Transverse colon (tissue), 4 donors: ENCODE measurements around the gene MORN3. TPM values are rescaled to one million over a fixed set of nuclear protein-coding genes. Genes with fewer than 3 reads are reported as not detected.
"Not testable (repeated sequence)": the region's sequence is repeated elsewhere in the genome, so short reads cannot be mapped to it uniquely, and the experiment has no call there.

Source experiments
- DNase-seq: peaks from one replicate; pipeline ENCODE4 v3.0.0-alpha.2; 2019
- H3K27ac ChIP-seq, 4 donors: fragments of 200-600 bp; sonication (generic); 2 replicates each; pipeline ENCODE4 v1.5.1; 2016 to 2018; ENCODE audit warnings: inconsistent platforms in 4 of 4
- H3K27me3 ChIP-seq: fragments of 200-600 bp; sonication (generic); 2 replicates; pipeline ENCODE4 v1.5.1; 2017; ENCODE audit warnings: inconsistent platforms
- H3K36me3 ChIP-seq, 4 donors: fragments of 200-600 bp; sonication (generic); 2 replicates each; pipeline ENCODE4 v1.5.1; 2017 to 2019; ENCODE audit warnings: inconsistent platforms in 4 of 4
- H3K4me1 ChIP-seq, 4 donors: fragments of 200-600 bp; sonication (generic); 2 replicates each; pipeline ENCODE4 v1.5.1; 2017 to 2020; ENCODE audit warnings: inconsistent platforms in 4 of 4
- H3K4me3 ChIP-seq, 4 donors: fragments of 200-600 bp; sonication (generic); 1 replicate in 1 of 4; 2 replicates in 3 of 4; pipeline versions ENCODE4 v1.5.1 to v1.6.1; 2017 to 2019; ENCODE audit warnings: inconsistent platforms in 4 of 4
- H3K9me3 ChIP-seq, 2 donors: fragments of 200-600 bp; sonication (generic); 2 replicates each; pipeline ENCODE4 v1.5.1; 2017 to 2019; ENCODE audit warnings: inconsistent platforms in 2 of 2
- EP300 ChIP-seq: sonication (generic); formaldehyde crosslinking; IDR thresholded peaks from one replicate; pipeline ENCODE4 v1.6.1; 2017; ENCODE audit warnings: antibody characterized with exemption, low read depth
- POLR2A ChIP-seq: fragments of 450-650 bp; IDR thresholded peaks from one replicate; pipeline ENCODE4 v1.6.1; 2016; ENCODE audit warnings: antibody characterized with exemption, mild to moderate bottlenecking, moderate library complexity
- POLR2AphosphoS5 ChIP-seq, 3 donors: sonication (generic); formaldehyde crosslinking; IDR thresholded peaks; one replicate each; pipeline ENCODE4 v1.6.1; 2016; ENCODE audit warnings: antibody characterized with exemption in 3 of 3
- WGBS, 2 donors: methylation state at CpG; one replicate each; pipeline ENCODE4 v1.1.5; 2018; ENCODE audit warnings: low coverage in 1 of 2; 5-methylcytosine and 5-hydroxymethylcytosine counted together
- in situ Hi-C, 4 donors: fragments of 200-750 bp; cut with MboI; loops; one replicate each; pipeline versions ENCODE4 v1.15.0 to v1.15.1; 2017; ENCODE audit warnings: low sequenced_read_pairs in 3 of 4, low pct_ligation_motif_present in 1 of 4, low pct_unique_long_range_greater_than_20kb in 1 of 4
- intact Hi-C: fragments of 100-400 bp; cut with DNase I; formaldehyde crosslinking; loops from one replicate; pipeline ENCODE4 v1.15.1; 2023; ENCODE audit warnings: low total_unique reads
- total RNA-seq, 4 donors: library from RNA; depleted of rRNA; stranded (reverse); fragments of >200 nt; gene quantifications; one replicate each; pipeline ENCODE4 v1.1.0, GENCODE V29; 2016
- TF ChIP-seq, protein P1 (sequence below), 5 experiments: fragments of 200-600 bp in 3 of 5; fragments of 450-650 bp in 2 of 5; sonication (generic) in 3 of 5; IDR thresholded peaks; 1 replicate in 2 of 5; 2 replicates in 3 of 5; pipeline ENCODE4 v1.5.1; 2016 to 2017; ENCODE audit warnings: antibody characterized with exemption in 5 of 5, inconsistent platforms in 3 of 5, mild to moderate bottlenecking in 2 of 5, moderate library complexity in 1 of 5

Gene MORN3
- total RNA-seq, 4 donors from 2014 or later: 0.48 TPM; not detected in 3

GRCh38 chr12:121676190-121676589, 6.7 kb upstream of the MORN3 start:
- Histone ChIP-seq H3K4me1 (peaks cover 8 to 19% (median 14%) of the 10 kb centered on the region in 4 donors), H3K4me3 (no peak overlapping the region), H3K9me3 (no peaks in the 10 kb centered on the region), H3K27me3 (no peaks in the 10 kb centered on the region), H3K36me3 (no peaks in the 10 kb centered on the region), H3K27ac (no peak overlapping the region)
- WGBS, 2 donors: 96 to 100% methylated on average over 1 to 5 of the region's 5 CpGs
- in situ Hi-C loops (loop anchor here in 3 of 4 donors (5.0 to 10.0 kb wide), 3 partner anchors 121 to 181 kb away; no protein-coding TSS in a partner anchor), intact Hi-C loops (loop anchor here (5.0 kb wide), 1 partner anchor 179 kb away; no protein-coding TSS in a partner anchor)
- no peak for DNase-seq
- TF ChIP-seq POLR2AphosphoS5 (IDR thresholded peaks at IDR 0.05) (no peak), POLR2A (no peak), EP300 (no peak)
- TF ChIP-seq, protein P1, sequence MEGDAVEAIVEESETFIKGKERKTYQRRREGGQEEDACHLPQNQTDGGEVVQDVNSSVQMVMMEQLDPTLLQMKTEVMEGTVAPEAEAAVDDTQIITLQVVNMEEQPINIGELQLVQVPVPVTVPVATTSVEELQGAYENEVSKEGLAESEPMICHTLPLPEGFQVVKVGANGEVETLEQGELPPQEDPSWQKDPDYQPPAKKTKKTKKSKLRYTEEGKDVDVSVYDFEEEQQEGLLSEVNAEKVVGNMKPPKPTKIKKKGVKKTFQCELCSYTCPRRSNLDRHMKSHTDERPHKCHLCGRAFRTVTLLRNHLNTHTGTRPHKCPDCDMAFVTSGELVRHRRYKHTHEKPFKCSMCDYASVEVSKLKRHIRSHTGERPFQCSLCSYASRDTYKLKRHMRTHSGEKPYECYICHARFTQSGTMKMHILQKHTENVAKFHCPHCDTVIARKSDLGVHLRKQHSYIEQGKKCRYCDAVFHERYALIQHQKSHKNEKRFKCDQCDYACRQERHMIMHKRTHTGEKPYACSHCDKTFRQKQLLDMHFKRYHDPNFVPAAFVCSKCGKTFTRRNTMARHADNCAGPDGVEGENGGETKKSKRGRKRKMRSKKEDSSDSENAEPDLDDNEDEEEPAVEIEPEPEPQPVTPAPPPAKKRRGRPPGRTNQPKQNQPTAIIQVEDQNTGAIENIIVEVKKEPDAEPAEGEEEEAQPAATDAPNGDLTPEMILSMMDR (IDR thresholded peaks at IDR 0.05): no peak

- TF ChIP-seq POLR2AphosphoS5 (IDR thresholded peaks at IDR 0.05): no peak
- TF ChIP-seq EP300: no peak
- TF ChIP-seq, protein P1 (IDR thresholded peaks at IDR 0.05): no peak
- TF ChIP-seq POLR2A: no peak
- H3K4me3 ChIP-seq: peak overlapping the region in 3 of 4 donors; percentile 29 to 50 (median 32)
- peak; percentile 51 for DNase-seq
- H3K27me3 ChIP-seq: no peaks in the 10 kb centered on the region
- H3K27ac ChIP-seq: peak overlapping the region; percentile 51 to 70 (median 61)
- in situ Hi-C loops (loop anchor here in 2 of 4 donors (10.0 kb wide), 2 partner anchors 118 to 178 kb away; no protein-coding TSS in a partner anchor), intact Hi-C loops (no loop called here)
- WGBS, 2 donors: 34 to 35% methylated on average over 2 to 12 of the region's 12 CpGs
- no peaks in the 10 kb centered on the region for H3K36me3 ChIP-seq
- H3K9me3 ChIP-seq: no peaks in the 10 kb centered on the region
- peaks cover 8 to 19% (median 14%) of the 10 kb centered on the region in 4 donors for H3K4me1 ChIP-seq
Measured at GRCh38 chr12:121673013-121673511, 3.6 kb upstream of the MORN3 start.

DNA sequence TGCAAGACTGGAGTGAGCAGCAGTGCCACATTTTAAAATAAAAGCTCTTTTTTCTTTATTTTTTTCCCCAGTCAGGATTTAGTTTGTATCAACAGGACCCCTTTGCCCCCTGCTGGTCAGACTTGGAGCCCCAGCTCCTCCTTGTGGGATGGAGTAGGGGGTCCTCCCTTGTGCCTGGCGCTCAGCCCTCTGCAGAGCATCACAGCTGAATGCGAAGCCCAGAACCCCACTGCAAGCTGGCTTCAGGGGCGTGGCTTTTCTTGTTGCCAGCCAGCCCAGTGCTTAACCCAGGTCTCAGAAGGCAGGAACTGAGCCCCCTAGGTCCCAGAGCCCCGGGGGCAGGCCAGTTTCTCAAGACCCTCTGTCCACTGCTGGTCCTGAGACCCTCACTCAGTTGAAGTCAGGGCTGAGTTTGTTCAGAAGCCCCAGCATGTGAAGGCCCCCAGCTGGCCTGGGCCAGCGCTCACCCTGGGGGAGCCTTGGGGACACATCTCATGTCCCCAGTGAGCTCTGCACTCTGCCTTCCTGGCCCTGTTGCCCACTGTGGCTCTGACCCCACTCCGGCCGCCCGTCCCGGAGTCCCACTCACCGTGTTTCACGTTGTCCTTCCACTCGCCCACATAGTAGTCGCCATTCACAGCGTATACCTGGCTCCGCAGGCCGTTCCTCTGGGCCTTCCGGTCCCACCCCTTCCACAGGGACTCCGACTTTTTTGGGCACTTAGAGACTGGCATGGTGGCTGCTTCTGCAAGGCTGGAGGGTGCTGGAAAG, 519 bp downstream of the MORN3 start:
- Histone ChIP-seq H3K4me3 (no peak overlapping the region), H3K36me3 (no peaks in the 10 kb centered on the region), H3K27ac (no peak overlapping the region), H3K27me3 (no peaks in the 10 kb centered on the region), H3K9me3 (no peaks in the 10 kb centered on the region), H3K4me1 (peaks cover 8 to 19% (median 14%) of the 10 kb centered on the region in 4 donors)
- TF ChIP-seq POLR2A (no peak), EP300 (no peak), POLR2AphosphoS5 (IDR thresholded peaks at IDR 0.05) (no peak)
- TF ChIP-seq, protein P1 (IDR thresholded peaks at IDR 0.05): peak; percentile 42 to 59 (median 49)
- in situ Hi-C loops (no loop called here), intact Hi-C loops (no loop called here)
- 47 to 83% methylated on average over 3 to 18 of the region's 18 CpGs for WGBS, 2 donors
- peak; percentile 33 for DNase-seq

- H3K36me3 ChIP-seq, DNase-seq, H3K27ac ChIP-seq, in situ Hi-C loops, H3K4me1 ChIP-seq, H3K27me3 ChIP-seq, intact Hi-C loops, H3K9me3 ChIP-seq, H3K4me3 ChIP-seq: not testable (repeated sequence)
- WGBS, 2 donors: 57 to 86% methylated on average over 2 to 6 of the region's 6 CpGs
Measured at GRCh38 chr12:121666829-121667228, 2.6 kb downstream of the MORN3 start.
